HepG2 (cell line): Measurements from ENCODE around the gene ARFGEF2. TPM values are rescaled to one million over a fixed set of nuclear protein-coding genes. Genes with fewer than 3 reads are reported as not detected.

Source experiments
- ATAC-seq: fragments of 200-7000 bp; cut with Tn5 transposase; 3 replicates; pipeline ENCODE4 v1.9.1; 2020; ENCODE audit warnings: mild to moderate bottlenecking, moderate library complexity
- BruUV-seq: library from RNA; stranded (reverse); fragments of 400-500 nt; replicated peaks from 2 replicates; lab custom pipeline; 2021; lab: Mats Ljungman, UMichigan
- CTCF ChIA-PET: fragments of 300-600 bp; formaldehyde crosslinking; extraction: SDS; loops from one replicate; lab custom pipeline; 2021; ENCODE audit warnings: low total read pairs, inconsistent platforms, low intra/inter-chr PET ratio; lab: Yijun Ruan, JAX
- POLR2A ChIA-PET: fragments of 350-600 bp; sonication (Branson Sonifier 250); formaldehyde crosslinking; loops from one replicate; lab custom pipeline; 2020; ENCODE audit warnings: antibody characterized with exemption, inconsistent platforms; lab: Yijun Ruan, JAX
- DNase-seq: peaks from one replicate; pipeline ENCODE4 v3.0.0-alpha.2; 2015; ENCODE audit warnings: low spot score
- FAIRE-seq: peaks from 3 replicates; lab custom pipeline; 2011; peaks lifted over from hg19 to GRCh38; lab: Jason Lieb, UNC
- H2AFZ ChIP-seq: one replicate; pipeline ENCODE4 v1.6.1; 2011; ENCODE audit warnings: low read length, inconsistent platforms
- H3K27ac ChIP-seq: fragments of 300-600 bp; 3 replicates; pipeline ENCODE4 v1.8.0; 2011; ENCODE audit warnings: mixed run types, mild to moderate bottlenecking, mixed read lengths, low read length, inconsistent platforms; ENCODE audit not compliant: insufficient read depth; ENCODE audit errors: extremely low read length
- H3K27me3 ChIP-seq, 2 experiments: fragments of 200-600 bp in 1 of 2; 2 replicates in 1 of 2; 3 replicates in 1 of 2; pipeline versions ENCODE4 v1.6.0 to v1.8.0; 2011; ENCODE audit warnings: low read length in 2 of 2, mild to moderate bottlenecking in 2 of 2, moderate library complexity in 2 of 2, inconsistent platforms in 1 of 2; ENCODE audit not compliant: insufficient read depth in 2 of 2, control insufficient read depth in 1 of 2
- H3K36me3 ChIP-seq, 2 experiments: fragments of 200-600 bp in 1 of 2; replicated peaks in 1 of 2; 2 replicates in 1 of 2; 3 replicates in 1 of 2; pipeline versions ENCODE4 v1.5.1 to v1.8.0; 2011; ENCODE audit warnings: low read length in 2 of 2, inconsistent platforms in 1 of 2; ENCODE audit not compliant: insufficient read depth in 2 of 2, control insufficient read depth in 1 of 2
- H3K4me1 ChIP-seq: 2 replicates; pipeline ENCODE4 v1.5.1; 2012; ENCODE audit warnings: low read length, inconsistent platforms; ENCODE audit not compliant: insufficient read depth
- H3K4me2 ChIP-seq: 2 replicates; pipeline ENCODE4 v1.6.0; 2011; ENCODE audit warnings: low read depth, low read length, inconsistent platforms
- H3K4me3 ChIP-seq, 3 experiments: fragments of 200-600 bp in 1 of 3; sonication (generic), shearing (Covaris generic) in 1 of 3; replicated peaks in 1 of 3; 2 replicates each; pipeline ENCODE4 v1.5.1; 2011 to 2016; ENCODE audit warnings: low read length in 3 of 3, inconsistent platforms in 2 of 3, low read depth in 2 of 3, mild to moderate bottlenecking in 2 of 3, control low read depth in 1 of 3, mixed read lengths in 1 of 3; ENCODE audit not compliant: insufficient read depth in 1 of 3
- H3K79me2 ChIP-seq: one replicate; pipeline ENCODE4 v1.6.1; 2011; ENCODE audit warnings: low read length, inconsistent platforms; ENCODE audit not compliant: insufficient read depth
- H3K9ac ChIP-seq: 2 replicates; pipeline ENCODE4 v1.6.0; 2011; ENCODE audit warnings: mild to moderate bottlenecking, low read depth, low read length, inconsistent platforms; ENCODE audit not compliant: insufficient read depth
- H3K9me3 ChIP-seq: 2 replicates; pipeline ENCODE4 v1.5.1; 2012; ENCODE audit warnings: mild to moderate bottlenecking, low read length
- H4K20me1 ChIP-seq: 2 replicates; pipeline ENCODE4 v1.6.0; 2011; ENCODE audit warnings: inconsistent platforms, mild to moderate bottlenecking, low read length, moderate library complexity; ENCODE audit not compliant: insufficient read depth
- ATF7-NPFF ChIP-seq: sonication (generic); formaldehyde crosslinking; IDR thresholded peaks from 2 replicates; pipeline ENCODE4 v1.8.1; 2023; ENCODE audit warnings: mild to moderate bottlenecking, low read depth, missing genetic modification reagents, moderate library complexity
- CBX2 ChIP-seq, 2 experiments: fragments of 200-600 bp in 1 of 2; sonication (generic); formaldehyde crosslinking in 1 of 2; IDR thresholded peaks; 2 replicates each; pipeline versions ENCODE4 v1.7.0 to v1.8.1; 2018 to 2022; ENCODE audit warnings: low read depth in 2 of 2, low read length in 1 of 2, mild to moderate bottlenecking in 1 of 2, missing genetic modification reagents in 1 of 2
- EZH2 ChIP-seq: conservative IDR thresholded peaks from 2 replicates; pipeline ENCODE4 v1.6.1; 2012; ENCODE audit warnings: mild to moderate bottlenecking, low read depth, low read length, moderate library complexity
- FIP1L1 ChIP-seq: fragments of 200-400 bp; formaldehyde crosslinking; IDR thresholded peaks from 2 replicates; pipeline ENCODE4 v1.6.1; 2018; ENCODE audit warnings: low read depth, mild to moderate bottlenecking, low read length, moderate library complexity, borderline replicate concordance; ENCODE audit not compliant: insufficient read depth
- FOXK2 ChIP-seq: fragments of 450-650 bp; IDR thresholded peaks from 2 replicates; pipeline ENCODE4 v1.6.1; 2016
- MTERF4 ChIP-seq: sonication (generic); formaldehyde crosslinking; IDR thresholded peaks from 2 replicates; pipeline ENCODE4 v1.8.0; 2023; ENCODE audit warnings: mild to moderate bottlenecking, missing genetic modification reagents
- NR3C1 ChIP-seq: sonication (generic); formaldehyde crosslinking; IDR thresholded peaks from 2 replicates; pipeline ENCODE4 v1.4.0; 2020; ENCODE audit warnings: missing genetic modification reagents
- PHF21A ChIP-seq: sonication (generic); formaldehyde crosslinking; IDR thresholded peaks from 2 replicates; pipeline ENCODE4 v1.5.0; 2020; ENCODE audit warnings: mild to moderate bottlenecking, missing genetic modification reagents
- SKIL ChIP-seq: sonication (generic); formaldehyde crosslinking; IDR thresholded peaks from 2 replicates; pipeline ENCODE4 v1.8.0; 2022; ENCODE audit warnings: missing genetic modification reagents, mild to moderate bottlenecking, moderate library complexity, borderline replicate concordance
- TOE1 ChIP-seq: sonication (generic); formaldehyde crosslinking; IDR thresholded peaks from 2 replicates; pipeline ENCODE4 v1.4.0; 2020; ENCODE audit warnings: mild to moderate bottlenecking, missing genetic modification reagents
- ZBTB33 ChIP-seq: sonication (generic); formaldehyde crosslinking; IDR thresholded peaks from 2 replicates; pipeline ENCODE4 v1.4.0; 2020; ENCODE audit warnings: missing genetic modification reagents
- ZNF101 ChIP-seq: sonication (generic); formaldehyde crosslinking; IDR thresholded peaks from 2 replicates; pipeline ENCODE4 v1.4.0; 2020; ENCODE audit warnings: mild to moderate bottlenecking, low read depth, missing genetic modification reagents, borderline replicate concordance
- ZNF143 ChIP-seq: sonication (generic); formaldehyde crosslinking; IDR thresholded peaks from 2 replicates; pipeline ENCODE4 v1.4.0; 2020; ENCODE audit warnings: missing genetic modification reagents
- ZNF292 ChIP-seq: sonication (generic); formaldehyde crosslinking; IDR thresholded peaks from 2 replicates; pipeline ENCODE4 v1.8.1; 2022; ENCODE audit warnings: mild to moderate bottlenecking, low read depth, missing genetic modification reagents, borderline replicate concordance
- ZNF296 ChIP-seq: sonication (generic); formaldehyde crosslinking; conservative IDR thresholded peaks from 2 replicates; pipeline ENCODE4 v1.5.0; 2020; ENCODE audit warnings: mild to moderate bottlenecking, missing genetic modification reagents
- ZNF329 ChIP-seq: sonication (generic); formaldehyde crosslinking; IDR thresholded peaks from 2 replicates; pipeline ENCODE4 v1.9.0; 2021; ENCODE audit warnings: low read depth, mild to moderate bottlenecking, missing genetic modification reagents
- ZNF496 ChIP-seq: sonication (generic); formaldehyde crosslinking; IDR thresholded peaks from 2 replicates; pipeline ENCODE4 v1.8.1; 2023; ENCODE audit warnings: mild to moderate bottlenecking, moderate library complexity, missing genetic modification reagents; ENCODE audit not compliant: insufficient replicate concordance
- ZNF576 ChIP-seq: sonication (generic); formaldehyde crosslinking; IDR thresholded peaks from 2 replicates; pipeline ENCODE4 v1.4.0; 2020; ENCODE audit warnings: mild to moderate bottlenecking, missing genetic modification reagents
- WGBS: methylation state at CpG from one replicate; pipeline ENCODE4 v1.1.6; 2017; ENCODE audit warnings: low lambda C conversion rate; 5-methylcytosine and 5-hydroxymethylcytosine counted together
- in situ Hi-C: cut with HindIII; loops from 2 replicates; pipeline ENCODE4 v1.10.0; 2017; ENCODE audit warnings: low pct_unique_long_range_greater_than_20kb; ENCODE audit not compliant: extremely low pct_ligation_motif_present
- intact Hi-C: fragments of 100-400 bp; cut with micrococcal nuclease; formaldehyde crosslinking; loops from one replicate; pipeline ENCODE4 v1.10.0; 2022; ENCODE audit not compliant: unreplicated experiment
- polyA plus RNA-seq, 8 experiments: library from polyadenylated mRNA; depleted of rRNA in 3 of 8; stranded (reverse) in 7 of 8; unstranded in 1 of 8; fragments of >200 nt; fragmentation: Illumina TruSeq in 4 of 8; extraction: Trizol in 4 of 8; gene quantifications; 2 replicates each; pipeline versions ENCODE4 v1.2.1 to v1.2.3, GENCODE V29; 2011 to 2016; ENCODE audit warnings: low read depth in 4 of 8, missing spikeins in 1 of 8, mixed read lengths in 1 of 8; ENCODE audit not compliant: insufficient read depth in 1 of 8
- total RNA-seq, 5 experiments: library from RNA; depleted of rRNA; stranded (reverse); fragments of >200 nt; fragmentation: Illumina TruSeq; extraction: Trizol; gene quantifications; 2 replicates each; pipeline ENCODE4 v1.2.3, GENCODE V29; 2016; ENCODE audit warnings: low read depth in 1 of 5

ARFGEF2 gene
- total and polyA plus RNA-seq, 2 of the 13 experiments (the other 11 are each of a cell fraction or from before 2014, with no cell fraction given): 44.0 to 60.8 TPM

GRCh38 chr20:48923149-48923718 is 1.7 kb downstream of the ARFGEF2 start:
- no TSS peak for BruUV-seq
- peak; percentile 92 for DNase-seq
- H3K9ac ChIP-seq: peak overlapping the region; percentile 98
- H3K27ac ChIP-seq: peak overlapping the region; percentile 91
- in situ Hi-C loops: no loop called here
- ChIA-PET POLR2A (interaction anchor here (0.9 to 3.9 kb wide), 8 partner anchors 10 to 950 kb away, joined by 3 to 30 read pairs (median 4); partner anchors contain the start of genes CSE1L and ZNFX1), CTCF (interaction anchor here (1.1 kb wide), 1 partner anchor 19 kb away, joined by 3 read pairs; no protein-coding TSS in a partner anchor)
- H3K36me3 ChIP-seq: peaks cover 0 to 7% of the 10 kb centered on the region in 2 experiments; a peak in 2 of 5 replicates
- peak; percentile 72 for FAIRE-seq
- H3K4me3 ChIP-seq: peak overlapping the region; percentile 86 to 95 (median 91)
- peak overlapping the region; percentile 91 for H3K4me2 ChIP-seq
- H4K20me1 ChIP-seq: peaks cover 35% of the 10 kb centered on the region
- H3K79me2 ChIP-seq: peaks cover 63% of the 10 kb centered on the region
- no peak overlapping the region for H2AFZ ChIP-seq
- H3K9me3 ChIP-seq: no peaks in the 10 kb centered on the region
- peaks cover 0 to 5% of the 10 kb centered on the region in 2 experiments; a peak in 1 of 5 replicates for H3K27me3 ChIP-seq
- under 1% methylated on average over 4 of the region's 4 CpGs for WGBS
- no peak for ATAC-seq
- peaks cover 61% of the 10 kb centered on the region for H3K4me1 ChIP-seq
- intact Hi-C loops: loop anchor here (5.0 to 10.0 kb wide), 2 partner anchors 124 to 548 kb away; partner anchors contain the start of gene CSE1L
- TF ChIP-seq MTERF4: no peak
- peak; percentile 76 for TF ChIP-seq PHF21A (CRISPR knock-in tag)
- no peak for TF ChIP-seq EZH2
- peak; percentile 60; the same call in 1 of the 2 replicates for TF ChIP-seq TOE1
- no peak for TF ChIP-seq ZNF143 (CRISPR knock-in tag)
- no peak for TF ChIP-seq ATF7-NPFF (CRISPR knock-in tag)
- no peak for TF ChIP-seq ZNF292 (CRISPR knock-in tag)
- TF ChIP-seq ZNF496: no peak
- no peak for TF ChIP-seq SKIL (CRISPR knock-in tag)
- no peak for TF ChIP-seq FIP1L1
- TF ChIP-seq ZNF296 (CRISPR knock-in tag): no peak
- 0 out of 2 replicates have a peak, but pooled peaks have one; percentile 78 for TF ChIP-seq ZNF101 (CRISPR knock-in tag)
- TF ChIP-seq NR3C1: no peak
- TF ChIP-seq ZNF329 (CRISPR knock-in tag): no peak
- no peak for TF ChIP-seq ZNF576
- TF ChIP-seq ZBTB33 (CRISPR knock-in tag): no peak
- TF ChIP-seq CBX2 (IDR thresholded peaks at IDR 0.05; ENCODE audit: low read depth, low read length): no peak
- no peak for TF ChIP-seq CBX2 (CRISPR knock-in tag; IDR thresholded peaks at IDR 0.05; ENCODE audit: low read depth)
- no peak for TF ChIP-seq FOXK2
